Measurements from ENCODE around the gene ARHGEF16.

DNA sequence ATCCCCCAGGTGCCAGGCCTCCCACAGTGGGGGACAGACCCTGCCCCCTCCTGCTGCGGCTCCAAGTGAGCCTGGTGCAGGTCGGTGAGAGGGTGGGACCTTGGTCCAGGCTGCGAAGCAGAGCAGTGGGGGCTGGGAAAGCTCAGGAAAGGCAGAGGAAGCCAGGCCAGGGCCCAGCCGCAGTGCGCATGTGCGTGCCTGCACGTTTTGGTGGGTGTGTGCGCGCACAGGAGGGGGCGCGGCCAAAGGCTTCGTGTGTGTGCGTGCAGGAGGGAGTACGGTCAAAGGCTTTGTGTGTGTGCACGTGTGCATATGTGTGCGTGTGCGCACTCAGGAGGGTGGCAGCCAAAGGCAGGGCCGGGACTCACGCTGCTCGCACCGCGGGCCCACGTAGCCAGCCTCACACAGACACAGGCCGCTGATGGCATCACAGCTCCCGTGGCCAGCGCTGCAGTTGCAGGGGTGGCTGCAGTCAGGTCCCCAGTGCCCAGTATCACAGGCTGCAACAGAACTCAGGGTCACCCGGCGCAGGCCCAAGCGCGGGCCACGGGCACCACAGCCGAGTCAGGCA, 45.9 kb downstream of the ARHGEF16 start:
- TF ChIP-seq POLR2A (IDR thresholded peaks at IDR 0.05): no peak
- TF ChIP-seq, protein P1, sequence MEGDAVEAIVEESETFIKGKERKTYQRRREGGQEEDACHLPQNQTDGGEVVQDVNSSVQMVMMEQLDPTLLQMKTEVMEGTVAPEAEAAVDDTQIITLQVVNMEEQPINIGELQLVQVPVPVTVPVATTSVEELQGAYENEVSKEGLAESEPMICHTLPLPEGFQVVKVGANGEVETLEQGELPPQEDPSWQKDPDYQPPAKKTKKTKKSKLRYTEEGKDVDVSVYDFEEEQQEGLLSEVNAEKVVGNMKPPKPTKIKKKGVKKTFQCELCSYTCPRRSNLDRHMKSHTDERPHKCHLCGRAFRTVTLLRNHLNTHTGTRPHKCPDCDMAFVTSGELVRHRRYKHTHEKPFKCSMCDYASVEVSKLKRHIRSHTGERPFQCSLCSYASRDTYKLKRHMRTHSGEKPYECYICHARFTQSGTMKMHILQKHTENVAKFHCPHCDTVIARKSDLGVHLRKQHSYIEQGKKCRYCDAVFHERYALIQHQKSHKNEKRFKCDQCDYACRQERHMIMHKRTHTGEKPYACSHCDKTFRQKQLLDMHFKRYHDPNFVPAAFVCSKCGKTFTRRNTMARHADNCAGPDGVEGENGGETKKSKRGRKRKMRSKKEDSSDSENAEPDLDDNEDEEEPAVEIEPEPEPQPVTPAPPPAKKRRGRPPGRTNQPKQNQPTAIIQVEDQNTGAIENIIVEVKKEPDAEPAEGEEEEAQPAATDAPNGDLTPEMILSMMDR (IDR thresholded peaks at IDR 0.05): no peak

All from esophagus squamous epithelium (tissue), 4 donors.